OCI-LY7 (cell line): ENCODE data around the gene LCNL1. TPM values are rescaled to one million over a fixed set of nuclear protein-coding genes. Genes with fewer than 3 reads are reported as not detected.

Source experiments
- BruUV-seq: library from RNA; stranded (reverse); fragments of 400-500 nt; replicated peaks from 2 replicates; lab custom pipeline; 2021; lab: Mats Ljungman, UMichigan
- CTCF ChIA-PET: fragments of 300-600 bp; sonication (Branson Sonifier 250); formaldehyde crosslinking; loops from one replicate; lab custom pipeline; 2022; ENCODE audit warnings: antibody characterized with exemption; ENCODE audit not compliant: unreplicated experiment; lab: Charles Lee
- POLR2A ChIA-PET: fragments of 300-600 bp; sonication (Branson Sonifier 250); formaldehyde crosslinking; loops from one replicate; lab custom pipeline; 2022; ENCODE audit warnings: antibody characterized with exemption; lab: Charles Lee
- DNase-seq: peaks from one replicate; pipeline ENCODE4 v3.0.0-alpha.2; 2015; ENCODE audit warnings: low spot score
- H2AFZ ChIP-seq: fragments of 200-600 bp; sonication (generic), shearing (Covaris generic); 2 replicates; pipeline ENCODE4 v1.6.1; 2014; ENCODE audit warnings: mild to moderate bottlenecking, antibody characterized with exemption, low read length, moderate library complexity
- H3K27ac ChIP-seq: fragments of 200-600 bp; sonication (generic); 2 replicates; pipeline ENCODE4 v1.5.1; 2014; ENCODE audit warnings: mixed run types, low read depth, mild to moderate bottlenecking, moderate library complexity, low read length, inconsistent platforms; ENCODE audit not compliant: poor library complexity, severe bottlenecking
- H3K36me3 ChIP-seq: fragments of 200-600 bp; sonication (generic); 2 replicates; pipeline ENCODE4 v1.6.1; 2014; ENCODE audit warnings: mild to moderate bottlenecking, antibody characterized with exemption, low read length, moderate library complexity, mixed read lengths; ENCODE audit not compliant: insufficient read depth
- H3K4me1 ChIP-seq: fragments of 200-600 bp; sonication (generic); 2 replicates; pipeline ENCODE4 v1.5.1; 2014; ENCODE audit warnings: mild to moderate bottlenecking, low read length; ENCODE audit not compliant: insufficient read depth, poor library complexity, severe bottlenecking
- H3K4me2 ChIP-seq: fragments of 200-600 bp; sonication (generic); 2 replicates; pipeline ENCODE4 v1.6.1; 2014; ENCODE audit warnings: mild to moderate bottlenecking, low read length
- H3K4me3 ChIP-seq: fragments of 200-600 bp; sonication (generic); 2 replicates; pipeline ENCODE4 v1.5.1; 2014; ENCODE audit warnings: mild to moderate bottlenecking, low read depth, low read length; ENCODE audit not compliant: poor library complexity, severe bottlenecking
- H3K79me2 ChIP-seq: fragments of 200-600 bp; sonication (generic); 2 replicates; pipeline ENCODE4 v1.6.1; 2016; ENCODE audit warnings: low read depth, mild to moderate bottlenecking, low read length, moderate library complexity, mixed read lengths; ENCODE audit not compliant: insufficient read depth
- H3K9me2 ChIP-seq: fragments of 200-600 bp; sonication (generic); 2 replicates; pipeline ENCODE4 v1.6.1; 2016; ENCODE audit warnings: mild to moderate bottlenecking, low read length, mixed read lengths; ENCODE audit not compliant: insufficient read depth
- H3K9me3 ChIP-seq: fragments of 200-600 bp; sonication (generic); 2 replicates; pipeline ENCODE4 v1.6.1; 2014; ENCODE audit warnings: mild to moderate bottlenecking, mixed run types, low read length, mixed read lengths
- H4K20me1 ChIP-seq: fragments of 200-600 bp; sonication (generic); 2 replicates; pipeline ENCODE4 v1.6.1; 2014; ENCODE audit warnings: mild to moderate bottlenecking, antibody characterized with exemption, low read length, moderate library complexity, mixed read lengths; ENCODE audit not compliant: insufficient read depth
- CTCF ChIP-seq: fragments of 200-600 bp; sonication (generic); conservative IDR thresholded peaks from 2 replicates; pipeline ENCODE4 v1.5.1; 2014; ENCODE audit warnings: mild to moderate bottlenecking, antibody characterized with exemption, low read length, moderate library complexity, mixed read lengths
- EZH2phosphoT487 ChIP-seq: fragments of 200-600 bp; sonication (generic); IDR thresholded peaks from 2 replicates; pipeline ENCODE4 v1.6.1; 2018; ENCODE audit warnings: low read depth, borderline replicate concordance, mild to moderate bottlenecking, mixed run types, antibody characterized with exemption, low read length, moderate library complexity, mixed read lengths
- intact Hi-C: fragments of 100-400 bp; cut with micrococcal nuclease; formaldehyde crosslinking; loops from one replicate; pipeline ENCODE4 v1.10.0; 2022; ENCODE audit not compliant: unreplicated experiment
- total RNA-seq, 2 experiments: library from RNA; depleted of rRNA in 1 of 2; stranded (reverse); fragments of >200 nt in 1 of 2; shearing (Covaris generic) in 1 of 2; gene quantifications; 2 replicates each; pipeline ENCODE4 v1.2.3, GENCODE V29; 2014 to 2022

The LCNL1 gene
- total RNA-seq, 2 experiments from 2014 or later = not detected

DNA sequence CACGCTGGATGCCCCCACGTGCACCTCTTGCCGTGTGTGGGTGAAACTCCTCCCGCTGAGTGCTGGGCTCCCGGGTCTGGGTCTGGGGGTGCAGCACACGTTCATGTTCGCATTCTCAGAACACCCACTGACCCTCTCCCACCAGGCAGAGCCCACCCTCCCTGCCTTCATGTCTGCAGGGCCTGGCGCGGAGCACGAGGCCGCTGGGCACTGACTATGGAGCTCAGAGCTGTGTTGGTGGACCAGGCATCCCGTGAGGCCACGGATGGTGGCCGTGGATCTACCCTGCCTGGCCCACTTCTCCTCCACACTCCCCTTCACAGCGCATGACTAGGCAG lies 21.9 kb upstream of the LCNL1 start:
- POLR2A ChIA-PET = no interaction called here
- CTCF ChIA-PET = no interaction called here
- no peak overlapping the region for H3K27ac ChIP-seq

GRCh38 chr9:136961279-136962065 lies 21.3 kb upstream of the LCNL1 start:
- no peak overlapping the region for H3K27ac ChIP-seq
- no peak overlapping the region for H3K4me3 ChIP-seq
- TF ChIP-seq CTCF (no peak), EZH2phosphoT487 (no peak)
- CTCF ChIA-PET = no interaction called here
- DNase-seq = no peak
- no peaks in the 10 kb centered on the region for H4K20me1 ChIP-seq
- no peaks in the 10 kb centered on the region for H3K9me3 ChIP-seq
- H3K79me2 ChIP-seq = no peaks in the 10 kb centered on the region
- H3K4me1 ChIP-seq = peaks cover 8% of the 10 kb centered on the region
- H3K9me2 ChIP-seq = no peaks in the 10 kb centered on the region
- intact Hi-C loops = no loop called here
- no peak overlapping the region for H2AFZ ChIP-seq
- no peaks in the 10 kb centered on the region for H3K36me3 ChIP-seq
- POLR2A ChIA-PET = no interaction called here
- no TSS peak for BruUV-seq
- H3K4me2 ChIP-seq = no peak overlapping the region

More for the DNA sequence above, 21.9 kb upstream of the LCNL1 start:
- H3K4me2 ChIP-seq = no peak overlapping the region
- H3K9me2 ChIP-seq = no peaks in the 10 kb centered on the region
- H3K79me2 ChIP-seq = no peaks in the 10 kb centered on the region
- H2AFZ ChIP-seq = no peak overlapping the region
- intact Hi-C loops = no loop called here
- BruUV-seq = no TSS peak
- no peak for DNase-seq
- no peaks in the 10 kb centered on the region for H3K36me3 ChIP-seq
- H4K20me1 ChIP-seq = no peaks in the 10 kb centered on the region
- TF ChIP-seq CTCF (no peak), EZH2phosphoT487 (no peak)
- H3K4me1 ChIP-seq = peaks cover 4% of the 10 kb centered on the region
- H3K9me3 ChIP-seq = no peaks in the 10 kb centered on the region
- no peak overlapping the region for H3K4me3 ChIP-seq

- Histone ChIP-seq H3K27ac (no peak overlapping the region), H3K4me3 (no peak overlapping the region), H3K9me3 (no peaks in the 10 kb centered on the region), H3K9me2 (no peaks in the 10 kb centered on the region), H3K4me1 (peaks cover 8% of the 10 kb centered on the region), H3K36me3 (no peaks in the 10 kb centered on the region), H4K20me1 (no peaks in the 10 kb centered on the region), H3K79me2 (no peaks in the 10 kb centered on the region), H2AFZ (no peak overlapping the region), H3K4me2 (no peak overlapping the region)
- TF ChIP-seq EZH2phosphoT487 (no peak), CTCF (no peak)
- ChIA-PET POLR2A (interaction anchor here (0.6 kb wide), 1 partner anchor 90 kb away, joined by 3 read pairs; no protein-coding TSS in a partner anchor), CTCF (no interaction called here)
- no peak for DNase-seq
- no TSS peak for BruUV-seq
- intact Hi-C loops = no loop called here
These were observed 20.6 kb upstream of the LCNL1 start for GRCh38 chr9:136962163-136962562.
